ENCODE measurements around the gene CLOCK. TPM values are rescaled to one million over a fixed set of nuclear protein-coding genes. Genes with fewer than 3 reads are reported as not detected.

The CLOCK gene
- total RNA-seq, 4 donors from 2014 or later = 15.9 to 20.7 (median 19.0) TPM

DNA sequence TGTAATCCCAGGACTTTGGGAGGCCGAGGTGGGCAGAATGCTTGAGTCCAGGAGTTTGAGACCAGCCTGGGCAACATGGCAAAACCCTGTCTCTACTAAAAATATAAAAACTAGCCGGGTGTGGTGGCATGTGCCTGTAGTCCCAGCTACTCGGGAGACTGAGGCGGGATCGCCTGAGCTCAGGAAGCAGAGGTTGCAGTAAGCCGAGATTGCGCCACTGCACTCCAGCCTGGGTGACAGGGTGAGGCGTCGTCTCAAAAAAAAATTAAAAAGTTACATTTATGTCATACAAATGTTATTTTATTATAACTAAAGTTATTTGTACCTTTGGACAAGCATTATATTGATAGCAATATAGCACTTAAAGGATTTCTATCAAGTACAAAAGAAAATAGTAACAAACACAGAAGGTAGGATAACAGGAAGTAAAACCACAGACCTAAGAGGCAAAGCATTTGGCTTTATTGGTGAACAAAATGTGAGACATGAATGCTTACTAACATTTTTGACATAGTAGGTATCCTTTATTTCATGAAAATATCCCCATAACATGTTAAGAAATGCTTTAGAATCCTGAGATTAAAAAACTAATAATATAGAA, 99.5 kb downstream of the CLOCK start:
- no peaks in the 10 kb centered on the region for H3K27me3 ChIP-seq
- H3K4me3 ChIP-seq = no peak overlapping the region
- 94% methylated on average over 9 of the region's 9 CpGs for WGBS
- DNase-seq (ENCODE audit: low spot score in 2 of 2) = no peak
- no peaks in the 10 kb centered on the region for H3K4me1 ChIP-seq
- H3K9me3 ChIP-seq = no peaks in the 10 kb centered on the region
- H3K27ac ChIP-seq = no peak overlapping the region
- TF ChIP-seq EP300 (IDR thresholded peaks at IDR 0.05) = no peak
- TF ChIP-seq, protein P1, sequence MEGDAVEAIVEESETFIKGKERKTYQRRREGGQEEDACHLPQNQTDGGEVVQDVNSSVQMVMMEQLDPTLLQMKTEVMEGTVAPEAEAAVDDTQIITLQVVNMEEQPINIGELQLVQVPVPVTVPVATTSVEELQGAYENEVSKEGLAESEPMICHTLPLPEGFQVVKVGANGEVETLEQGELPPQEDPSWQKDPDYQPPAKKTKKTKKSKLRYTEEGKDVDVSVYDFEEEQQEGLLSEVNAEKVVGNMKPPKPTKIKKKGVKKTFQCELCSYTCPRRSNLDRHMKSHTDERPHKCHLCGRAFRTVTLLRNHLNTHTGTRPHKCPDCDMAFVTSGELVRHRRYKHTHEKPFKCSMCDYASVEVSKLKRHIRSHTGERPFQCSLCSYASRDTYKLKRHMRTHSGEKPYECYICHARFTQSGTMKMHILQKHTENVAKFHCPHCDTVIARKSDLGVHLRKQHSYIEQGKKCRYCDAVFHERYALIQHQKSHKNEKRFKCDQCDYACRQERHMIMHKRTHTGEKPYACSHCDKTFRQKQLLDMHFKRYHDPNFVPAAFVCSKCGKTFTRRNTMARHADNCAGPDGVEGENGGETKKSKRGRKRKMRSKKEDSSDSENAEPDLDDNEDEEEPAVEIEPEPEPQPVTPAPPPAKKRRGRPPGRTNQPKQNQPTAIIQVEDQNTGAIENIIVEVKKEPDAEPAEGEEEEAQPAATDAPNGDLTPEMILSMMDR (IDR thresholded peaks at IDR 0.05) = no peak
- no peak for TF ChIP-seq POLR2A (IDR thresholded peaks at IDR 0.05)
- no peak for TF ChIP-seq POLR2AphosphoS5 (IDR thresholded peaks at IDR 0.05)
- peaks cover 62% of the 10 kb centered on the region for H3K36me3 ChIP-seq

GRCh38 chr4:55446578-55446922, 100.2 kb downstream of the CLOCK start:
- whole genome bisulfite sequencing = 92% methylated on average over 1 of the region's 1 CpG
- no peak for DNase-seq (ENCODE audit: low spot score in 2 of 2)
- no peak for TF ChIP-seq EP300 (IDR thresholded peaks at IDR 0.05)
- TF ChIP-seq, protein P1 (IDR thresholded peaks at IDR 0.05) = no peak
- TF ChIP-seq POLR2AphosphoS5 (IDR thresholded peaks at IDR 0.05) = no peak
- TF ChIP-seq POLR2A (IDR thresholded peaks at IDR 0.05) = no peak
- Histone ChIP-seq H3K4me3 (no peak overlapping the region), H3K27me3 (no peaks in the 10 kb centered on the region), H3K36me3 (peaks cover 60% of the 10 kb centered on the region), H3K4me1 (no peaks in the 10 kb centered on the region), H3K9me3 (no peaks in the 10 kb centered on the region), H3K27ac (no peak overlapping the region)

- Histone ChIP-seq H3K27me3 (no peaks in the 10 kb centered on the region), H3K4me3 (no peak overlapping the region), H3K36me3 (peaks cover 60% of the 10 kb centered on the region), H3K4me1 (no peaks in the 10 kb centered on the region), H3K9me3 (no peaks in the 10 kb centered on the region), H3K27ac (no peak overlapping the region)
- 93% methylated on average over 2 of the region's 2 CpGs for WGBS
- no peak for DNase-seq (ENCODE audit: low spot score in 2 of 2)
- no peak for TF ChIP-seq POLR2AphosphoS5 (IDR thresholded peaks at IDR 0.05)
- TF ChIP-seq, protein P1 (IDR thresholded peaks at IDR 0.05) = no peak
- TF ChIP-seq EP300 (IDR thresholded peaks at IDR 0.05) = no peak
- TF ChIP-seq POLR2A (IDR thresholded peaks at IDR 0.05) = no peak
These were observed 100.7 kb downstream of the CLOCK start for GRCh38 chr4:55445921-55446577.

- H3K27me3 ChIP-seq = no peaks in the 10 kb centered on the region
- DNase-seq (ENCODE audit: low spot score in 2 of 2) = no peak
- H3K4me1 ChIP-seq = no peaks in the 10 kb centered on the region
- H3K4me3 ChIP-seq = no peak overlapping the region
- 29% methylated on average over 2 of the region's 2 CpGs for WGBS
- no peak overlapping the region for H3K27ac ChIP-seq
- peaks cover 58% of the 10 kb centered on the region for H3K36me3 ChIP-seq
- TF ChIP-seq, protein P1 (IDR thresholded peaks at IDR 0.05) = peak in 1 of 2 donors; percentile 8
- no peak for TF ChIP-seq EP300 (IDR thresholded peaks at IDR 0.05)
- no peaks in the 10 kb centered on the region for H3K9me3 ChIP-seq
These were observed 101.9 kb downstream of the CLOCK start for GRCh38 chr4:55444827-55445226.

- no peaks in the 10 kb centered on the region for H3K27me3 ChIP-seq
- TF ChIP-seq, protein P1 (IDR thresholded peaks at IDR 0.05) = no peak
- TF ChIP-seq POLR2A (IDR thresholded peaks at IDR 0.05) (no peak), POLR2AphosphoS5 (IDR thresholded peaks at IDR 0.05) (no peak), EP300 (IDR thresholded peaks at IDR 0.05) (no peak)
- no peaks in the 10 kb centered on the region for H3K4me1 ChIP-seq
- H3K4me3 ChIP-seq = no peak overlapping the region
- no peak overlapping the region for H3K27ac ChIP-seq
- H3K36me3 ChIP-seq = peaks cover 47% of the 10 kb centered on the region
- no peak for DNase-seq (ENCODE audit: low spot score in 2 of 2)
- no peaks in the 10 kb centered on the region for H3K9me3 ChIP-seq
- WGBS = 76% methylated on average over 1 of the region's 1 CpG
These were observed 104.2 kb downstream of the CLOCK start for GRCh38 chr4:55442541-55442940.
